ENCODE measurements around the gene TUBGCP6. TPM values are rescaled to one million over a fixed set of nuclear protein-coding genes. Genes with fewer than 3 reads are reported as not detected.

The TUBGCP6 gene
- total RNA-seq, 2 donors from 2014 or later, result 56.3 to 117 TPM

- TF ChIP-seq POLR2AphosphoS5 (IDR thresholded peaks at IDR 0.05), result no peak
- TF ChIP-seq POLR2A (IDR thresholded peaks at IDR 0.05), result no peak
- TF ChIP-seq CTCF (IDR thresholded peaks at IDR 0.05), result no peak
- Histone ChIP-seq H3K36me3 (peaks cover 8 to 26% of the 10 kb centered on the region in 2 donors), H3K27me3 (replicated peaks; ENCODE audit: insufficient read depth) (no peaks in the 10 kb centered on the region), H3K4me1 (replicated peaks) (no peaks in the 10 kb centered on the region), H3K4me3 (no peak overlapping the region), H3K9me3 (no peaks in the 10 kb centered on the region), H3K27ac (no peak overlapping the region)
- WGBS, result 93% methylated on average over 8 of the region's 18 CpGs
- DNase-seq (ENCODE audit: low spot score), result no peak
- intact Hi-C loops (cut with DNase I), result no loop called here
Observed at GRCh38 chr22:50226875-50227165, 18.0 kb downstream of the TUBGCP6 start.

DNA sequence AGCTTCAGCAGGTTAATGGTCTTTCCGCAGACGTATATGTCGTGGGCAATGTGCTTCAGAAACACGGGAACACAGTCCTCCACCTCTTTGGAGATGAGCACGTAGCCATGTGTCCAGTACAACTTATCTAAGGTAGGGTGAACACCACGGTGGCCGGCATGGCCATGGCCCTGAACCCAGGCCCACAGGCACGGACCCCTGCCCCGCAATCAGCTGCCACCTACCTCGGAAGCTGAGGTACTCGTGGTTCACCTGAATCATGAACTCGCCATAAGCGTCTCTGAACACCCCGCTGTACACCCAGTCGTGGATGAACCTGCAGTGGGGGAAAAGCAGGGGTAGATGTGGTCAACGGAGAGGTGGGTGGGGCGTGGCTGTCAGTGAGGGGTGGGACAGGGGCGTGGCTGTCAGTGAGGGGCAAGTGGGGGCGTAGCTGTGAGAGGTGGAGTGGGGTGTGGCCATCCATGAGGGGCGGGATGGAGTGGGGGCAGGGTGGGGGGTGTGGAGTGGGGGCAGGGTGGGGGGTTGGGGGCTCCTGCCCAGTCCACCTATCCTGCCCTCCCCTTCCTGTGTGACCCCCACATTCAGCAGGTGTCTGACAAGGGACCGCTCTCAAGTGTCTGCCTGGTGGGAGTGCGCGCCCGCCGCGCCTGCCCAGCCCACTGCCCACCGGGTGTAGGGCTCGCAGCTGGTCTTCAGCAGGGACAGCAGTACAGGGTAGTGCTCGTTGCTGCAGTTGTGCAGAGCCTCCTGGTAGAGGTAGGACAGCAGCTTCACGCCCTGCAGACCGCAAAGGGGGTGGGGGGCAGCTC is 18.6 kb downstream of the TUBGCP6 start:
- no peaks in the 10 kb centered on the region for H3K9me3 ChIP-seq
- no peak overlapping the region for H3K4me3 ChIP-seq
- H3K36me3 ChIP-seq, result peaks cover 14 to 31% of the 10 kb centered on the region in 2 donors
- no peaks in the 10 kb centered on the region for H3K4me1 ChIP-seq (replicated peaks)
- intact Hi-C loops (cut with DNase I), result no loop called here
- no peak overlapping the region for H3K27ac ChIP-seq
- no peak for DNase-seq (ENCODE audit: low spot score)
- no peak for TF ChIP-seq POLR2A (IDR thresholded peaks at IDR 0.05)
- no peak for TF ChIP-seq CTCF (IDR thresholded peaks at IDR 0.05)
- TF ChIP-seq POLR2AphosphoS5 (IDR thresholded peaks at IDR 0.05), result no peak
- H3K27me3 ChIP-seq (replicated peaks; ENCODE audit: insufficient read depth), result no peaks in the 10 kb centered on the region
- 89% methylated on average over 28 of the region's 31 CpGs for whole genome bisulfite sequencing

- Histone ChIP-seq H3K27ac (no peak overlapping the region), H3K9me3 (no peaks in the 10 kb centered on the region), H3K27me3 (replicated peaks; ENCODE audit: insufficient read depth) (no peaks in the 10 kb centered on the region), H3K4me1 (replicated peaks) (no peaks in the 10 kb centered on the region), H3K36me3 (peaks cover 16 to 37% of the 10 kb centered on the region in 2 donors), H3K4me3 (no peak overlapping the region)
- intact Hi-C loops (cut with DNase I), result no loop called here
- DNase-seq (ENCODE audit: low spot score), result no peak
- TF ChIP-seq CTCF (IDR thresholded peaks at IDR 0.05) (no peak), POLR2A (IDR thresholded peaks at IDR 0.05) (no peak), POLR2AphosphoS5 (IDR thresholded peaks at IDR 0.05) (no peak)
- 87% methylated on average over 22 of the region's 24 CpGs for whole genome bisulfite sequencing
Observed at GRCh38 chr22:50225200-50225969, 19.4 kb downstream of the TUBGCP6 start.

DNA sequence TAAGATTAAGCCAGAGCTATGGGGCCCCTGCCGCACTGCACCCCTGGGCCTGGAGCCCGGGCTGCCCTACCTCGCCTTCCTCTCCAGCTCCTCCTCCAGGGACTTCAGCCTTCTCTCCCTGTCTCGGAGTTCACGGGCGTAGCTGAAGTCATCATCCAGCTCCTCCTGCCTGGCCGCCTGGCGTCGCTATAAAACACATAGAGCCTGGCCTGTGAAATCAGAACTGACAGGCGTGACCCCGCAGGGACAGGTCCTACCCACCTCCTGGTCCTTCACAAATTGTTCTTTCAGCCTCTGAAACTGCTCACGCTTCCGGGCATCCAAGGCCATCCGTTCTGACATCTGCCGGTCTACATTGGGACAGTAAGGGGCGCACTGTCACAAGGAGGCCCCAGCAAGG is 20.8 kb downstream of the TUBGCP6 start:
- intact Hi-C loops (cut with DNase I), result no loop called here
- H3K4me3 ChIP-seq, result no peak overlapping the region
- H3K27ac ChIP-seq, result no peak overlapping the region
- no peaks in the 10 kb centered on the region for H3K27me3 ChIP-seq (replicated peaks; ENCODE audit: insufficient read depth)
- 93% methylated on average over 16 of the region's 16 CpGs for WGBS
- H3K36me3 ChIP-seq, result peaks cover 16 to 37% of the 10 kb centered on the region in 2 donors
- TF ChIP-seq POLR2A (IDR thresholded peaks at IDR 0.05) (no peak), POLR2AphosphoS5 (IDR thresholded peaks at IDR 0.05) (no peak), CTCF (IDR thresholded peaks at IDR 0.05) (no peak)
- H3K4me1 ChIP-seq (replicated peaks), result no peaks in the 10 kb centered on the region
- DNase-seq (ENCODE audit: low spot score), result no peak
- H3K9me3 ChIP-seq, result no peaks in the 10 kb centered on the region

Measured in prostate gland (tissue), 2 donors.